ENCODE results near the gene KRTAP10-4.

The KRTAP10-4 gene

GRCh38 chr21:44535963-44536362 is 37.6 kb upstream of the KRTAP10-4 start:
- H3K4me3 ChIP-seq (replicated peaks; ENCODE audit: insufficient read depth, low read length) = no peak overlapping the region
- TF ChIP-seq SPI1 (IDR thresholded peaks at IDR 0.05; ENCODE audit: borderline replicate concordance, low read depth) = no peak
- no peak for TF ChIP-seq GABPA (IDR thresholded peaks at IDR 0.05; ENCODE audit: low read depth)
- TF ChIP-seq REST (IDR thresholded peaks at IDR 0.05; ENCODE audit: insufficient replicate concordance, low read depth) = no peak
- no peak for TF ChIP-seq CTCF (IDR thresholded peaks at IDR 0.05; ENCODE audit: insufficient read depth, low read length)
- H3K27ac ChIP-seq (replicated peaks) = no peak overlapping the region
- no peaks in the 10 kb centered on the region for H3K27me3 ChIP-seq (ENCODE audit: insufficient read depth, poor library complexity, severe bottlenecking)
- DNase-seq (ENCODE audit: low read depth in 1 of 2, low spot score in 1 of 2) = no peak

- DNase-seq (ENCODE audit: low read depth in 1 of 2, low spot score in 1 of 2) = no peak
- TF ChIP-seq POLR2AphosphoS5 (IDR thresholded peaks at IDR 0.05; ENCODE audit: low read depth) = no peak
- TF ChIP-seq REST (IDR thresholded peaks at IDR 0.05; ENCODE audit: insufficient replicate concordance, low read depth) = no peak
- TF ChIP-seq SPI1 (IDR thresholded peaks at IDR 0.05; ENCODE audit: borderline replicate concordance, low read depth) = no peak
- no peak for TF ChIP-seq CTCF (IDR thresholded peaks at IDR 0.05; ENCODE audit: insufficient read depth, low read length)
- TF ChIP-seq GABPA (IDR thresholded peaks at IDR 0.05; ENCODE audit: low read depth) = no peak
These were observed 35.3 kb upstream of the KRTAP10-4 start for GRCh38 chr21:44537930-44538911.

GRCh38 chr21:44539046-44539445 is 34.5 kb upstream of the KRTAP10-4 start:
- no peak overlapping the region for H3K4me3 ChIP-seq (replicated peaks; ENCODE audit: insufficient read depth, low read length)
- no peak for DNase-seq (ENCODE audit: low read depth in 1 of 2, low spot score in 1 of 2)
- no peaks in the 10 kb centered on the region for H3K27me3 ChIP-seq (ENCODE audit: insufficient read depth, poor library complexity, severe bottlenecking)
- no peak overlapping the region for H3K27ac ChIP-seq (replicated peaks)
- TF ChIP-seq CTCF (IDR thresholded peaks at IDR 0.05; ENCODE audit: insufficient read depth, low read length) = no peak
- no peak for TF ChIP-seq SPI1 (IDR thresholded peaks at IDR 0.05; ENCODE audit: borderline replicate concordance, low read depth)
- TF ChIP-seq REST (IDR thresholded peaks at IDR 0.05; ENCODE audit: insufficient replicate concordance, low read depth) = no peak
- TF ChIP-seq GABPA (IDR thresholded peaks at IDR 0.05; ENCODE audit: low read depth) = no peak
- TF ChIP-seq POLR2AphosphoS5 (IDR thresholded peaks at IDR 0.05; ENCODE audit: low read depth) = no peak

More at GRCh38 chr21:44537930-44538911, 35.3 kb upstream of the KRTAP10-4 start:
- Histone ChIP-seq H3K27me3 (ENCODE audit: insufficient read depth, poor library complexity, severe bottlenecking) (no peaks in the 10 kb centered on the region), H3K4me3 (replicated peaks; ENCODE audit: insufficient read depth, low read length) (no peak overlapping the region), H3K27ac (replicated peaks) (no peak overlapping the region)
